Breast epithelium (tissue), 3 donors: ENCODE measurements around the gene OPRD1.

ENCODE experiments used
- POLR2AphosphoS5 ChIP-seq, 3 donors: sonication (generic); formaldehyde crosslinking; IDR thresholded peaks; one replicate each; pipeline ENCODE4 v1.6.1; 2017; ENCODE audit warnings: antibody characterized with exemption in 3 of 3
- TF ChIP-seq, protein P1 (sequence below), 3 donors: fragments of 450-650 bp; IDR thresholded peaks; one replicate each; pipeline ENCODE4 v1.5.1; 2016 to 2017; ENCODE audit warnings: antibody characterized with exemption in 3 of 3, mild to moderate bottlenecking in 3 of 3, moderate library complexity in 3 of 3

DNA sequence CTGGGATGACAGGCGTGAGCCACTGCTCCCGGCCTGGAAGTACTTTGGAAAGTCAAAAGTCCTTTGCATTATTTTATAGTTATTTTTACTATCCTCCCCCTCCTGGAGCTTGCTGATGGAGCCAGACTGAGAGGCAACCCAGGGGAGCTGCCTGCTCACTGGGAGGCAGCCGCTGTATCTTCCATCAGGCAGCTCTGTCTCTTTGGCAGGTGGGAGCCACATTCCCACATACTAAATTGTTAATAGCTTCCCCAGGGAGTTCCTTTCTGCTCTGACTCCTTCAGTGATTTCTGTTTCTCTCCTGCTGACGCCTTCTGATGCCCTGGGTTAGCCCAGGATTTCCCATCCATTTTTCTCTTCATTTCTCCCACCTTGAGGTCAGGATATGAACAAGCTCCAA lies 4.9 kb upstream of the OPRD1 start:
- no peak for TF ChIP-seq POLR2AphosphoS5 (IDR thresholded peaks at IDR 0.05)
- TF ChIP-seq, protein P1, sequence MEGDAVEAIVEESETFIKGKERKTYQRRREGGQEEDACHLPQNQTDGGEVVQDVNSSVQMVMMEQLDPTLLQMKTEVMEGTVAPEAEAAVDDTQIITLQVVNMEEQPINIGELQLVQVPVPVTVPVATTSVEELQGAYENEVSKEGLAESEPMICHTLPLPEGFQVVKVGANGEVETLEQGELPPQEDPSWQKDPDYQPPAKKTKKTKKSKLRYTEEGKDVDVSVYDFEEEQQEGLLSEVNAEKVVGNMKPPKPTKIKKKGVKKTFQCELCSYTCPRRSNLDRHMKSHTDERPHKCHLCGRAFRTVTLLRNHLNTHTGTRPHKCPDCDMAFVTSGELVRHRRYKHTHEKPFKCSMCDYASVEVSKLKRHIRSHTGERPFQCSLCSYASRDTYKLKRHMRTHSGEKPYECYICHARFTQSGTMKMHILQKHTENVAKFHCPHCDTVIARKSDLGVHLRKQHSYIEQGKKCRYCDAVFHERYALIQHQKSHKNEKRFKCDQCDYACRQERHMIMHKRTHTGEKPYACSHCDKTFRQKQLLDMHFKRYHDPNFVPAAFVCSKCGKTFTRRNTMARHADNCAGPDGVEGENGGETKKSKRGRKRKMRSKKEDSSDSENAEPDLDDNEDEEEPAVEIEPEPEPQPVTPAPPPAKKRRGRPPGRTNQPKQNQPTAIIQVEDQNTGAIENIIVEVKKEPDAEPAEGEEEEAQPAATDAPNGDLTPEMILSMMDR (IDR thresholded peaks at IDR 0.05) = no peak
